ENCODE data around the gene VTN.

Gene VTN

GRCh38 chr17:28327709-28328108 lies 42.4 kb downstream of the VTN start:
- Histone ChIP-seq H3K4me2 (ENCODE audit: low read length) (no peak overlapping the region), H3K9ac (ENCODE audit: low read depth, low read length) (no peak overlapping the region), H3K27me3 (ENCODE audit: control insufficient read depth, insufficient read depth, low read length) (no peaks in the 10 kb centered on the region), H3K4me3 (ENCODE audit: low read length) (no peak overlapping the region), H3K36me3 (ENCODE audit: insufficient read depth, low read length) (peaks cover 37% of the 10 kb centered on the region), H3K9me3 (replicated peaks; ENCODE audit: low read length) (no peaks in the 10 kb centered on the region), H3K4me1 (ENCODE audit: control insufficient read depth, insufficient read depth, low read length) (no peaks in the 10 kb centered on the region)

GRCh38 chr17:28327031-28327607 lies 43.0 kb downstream of the VTN start:
- Histone ChIP-seq H3K4me3 (ENCODE audit: low read length) (no peak overlapping the region), H3K27me3 (ENCODE audit: control insufficient read depth, insufficient read depth, low read length) (no peaks in the 10 kb centered on the region), H3K4me2 (ENCODE audit: low read length) (no peak overlapping the region), H3K36me3 (ENCODE audit: insufficient read depth, low read length) (peaks cover 36% of the 10 kb centered on the region), H3K9me3 (replicated peaks; ENCODE audit: low read length) (no peaks in the 10 kb centered on the region), H3K9ac (ENCODE audit: low read depth, low read length) (no peak overlapping the region), H3K4me1 (ENCODE audit: control insufficient read depth, insufficient read depth, low read length) (no peaks in the 10 kb centered on the region)

GRCh38 chr17:28326114-28326513 lies 44.0 kb downstream of the VTN start:
- no peak overlapping the region for H3K9ac ChIP-seq (ENCODE audit: low read depth, low read length)

GRCh38 chr17:28325211-28325610 lies 44.9 kb downstream of the VTN start:
- Histone ChIP-seq H3K27me3 (ENCODE audit: control insufficient read depth, insufficient read depth, low read length) (no peaks in the 10 kb centered on the region), H3K9ac (ENCODE audit: low read depth, low read length) (no peak overlapping the region), H3K9me3 (replicated peaks; ENCODE audit: low read length) (no peaks in the 10 kb centered on the region), H3K4me2 (ENCODE audit: low read length) (no peak overlapping the region), H3K36me3 (ENCODE audit: insufficient read depth, low read length) (peaks cover 24% of the 10 kb centered on the region), H3K4me3 (ENCODE audit: low read length) (no peak overlapping the region), H3K4me1 (ENCODE audit: control insufficient read depth, insufficient read depth, low read length) (peaks cover 2% of the 10 kb centered on the region)

More at GRCh38 chr17:28326114-28326513, 44.0 kb downstream of the VTN start:
- H3K27me3 ChIP-seq (ENCODE audit: control insufficient read depth, insufficient read depth, low read length): no peaks in the 10 kb centered on the region
- no peaks in the 10 kb centered on the region for H3K4me1 ChIP-seq (ENCODE audit: control insufficient read depth, insufficient read depth, low read length)
- H3K36me3 ChIP-seq (ENCODE audit: insufficient read depth, low read length): peaks cover 26% of the 10 kb centered on the region
- no peak overlapping the region for H3K4me3 ChIP-seq (ENCODE audit: low read length)
- H3K9me3 ChIP-seq (replicated peaks; ENCODE audit: low read length): no peaks in the 10 kb centered on the region
- H3K4me2 ChIP-seq (ENCODE audit: low read length): no peak overlapping the region

- H3K4me2 ChIP-seq (ENCODE audit: low read length): no peak overlapping the region
- H3K36me3 ChIP-seq (ENCODE audit: insufficient read depth, low read length): peaks cover 24% of the 10 kb centered on the region
- no peak overlapping the region for H3K4me3 ChIP-seq (ENCODE audit: low read length)
- no peaks in the 10 kb centered on the region for H3K9me3 ChIP-seq (replicated peaks; ENCODE audit: low read length)
- no peaks in the 10 kb centered on the region for H3K27me3 ChIP-seq (ENCODE audit: control insufficient read depth, insufficient read depth, low read length)
- peaks cover 6% of the 10 kb centered on the region for H3K4me1 ChIP-seq (ENCODE audit: control insufficient read depth, insufficient read depth, low read length)
- H3K9ac ChIP-seq (ENCODE audit: low read depth, low read length): no peak overlapping the region
These were observed 45.3 kb downstream of the VTN start for GRCh38 chr17:28324781-28325180.

GRCh38 chr17:28324267-28324745 lies 45.8 kb downstream of the VTN start:
- H3K4me1 ChIP-seq (ENCODE audit: control insufficient read depth, insufficient read depth, low read length): peaks cover 10% of the 10 kb centered on the region
- no peaks in the 10 kb centered on the region for H3K9me3 ChIP-seq (replicated peaks; ENCODE audit: low read length)
- H3K36me3 ChIP-seq (ENCODE audit: insufficient read depth, low read length): peaks cover 22% of the 10 kb centered on the region
- no peak overlapping the region for H3K4me3 ChIP-seq (ENCODE audit: low read length)
- no peak overlapping the region for H3K9ac ChIP-seq (ENCODE audit: low read depth, low read length)
- H3K4me2 ChIP-seq (ENCODE audit: low read length): no peak overlapping the region
- H3K27me3 ChIP-seq (ENCODE audit: control insufficient read depth, insufficient read depth, low read length): no peaks in the 10 kb centered on the region

- no peaks in the 10 kb centered on the region for H3K9me3 ChIP-seq (replicated peaks; ENCODE audit: low read length)
- no peaks in the 10 kb centered on the region for H3K36me3 ChIP-seq (ENCODE audit: insufficient read depth, low read length)
- H3K27me3 ChIP-seq (ENCODE audit: control insufficient read depth, insufficient read depth, low read length): no peaks in the 10 kb centered on the region
- peak overlapping the region; percentile 80 for H3K4me3 ChIP-seq (ENCODE audit: low read length)
- H3K4me2 ChIP-seq (ENCODE audit: low read length): peak overlapping the region; percentile 94
- no peak overlapping the region for H3K9ac ChIP-seq (ENCODE audit: low read depth, low read length)
- H3K4me1 ChIP-seq (ENCODE audit: control insufficient read depth, insufficient read depth, low read length): peaks cover 21% of the 10 kb centered on the region
These were observed 49.7 kb downstream of the VTN start for GRCh38 chr17:28320215-28321061.

GRCh38 chr17:28319598-28319935 lies 50.5 kb downstream of the VTN start:
- Histone ChIP-seq H3K4me3 (ENCODE audit: low read length) (peak overlapping the region; percentile 80), H3K36me3 (ENCODE audit: insufficient read depth, low read length) (no peaks in the 10 kb centered on the region), H3K9me3 (replicated peaks; ENCODE audit: low read length) (no peaks in the 10 kb centered on the region)

GRCh38 chr17:28318759-28319597 lies 51.1 kb downstream of the VTN start, which contains the start of gene TMEM97:
Gene TMEM97 (plus strand): TSS chr17:28319200. CDS start chr17:28319240, 40 bp downstream.
- Histone ChIP-seq H3K4me3 (ENCODE audit: low read length) (peak within 1 kb of the TSS; percentile 80), H3K4me1 (ENCODE audit: control insufficient read depth, insufficient read depth, low read length) (peaks cover 21% of the 10 kb centered on the region), H3K36me3 (ENCODE audit: insufficient read depth, low read length) (no peaks in the 10 kb centered on the region), H3K4me2 (ENCODE audit: low read length) (peak within 1 kb of the TSS; percentile 94), H3K9me3 (replicated peaks; ENCODE audit: low read length) (no peaks in the 10 kb centered on the region), H3K27me3 (ENCODE audit: control insufficient read depth, insufficient read depth, low read length) (peaks cover 2% of the 10 kb centered on the region), H3K9ac (ENCODE audit: low read depth, low read length) (peak within 1 kb of the TSS; percentile 80)

More at GRCh38 chr17:28319598-28319935, 50.5 kb downstream of the VTN start:
- H3K9ac ChIP-seq (ENCODE audit: low read depth, low read length): peak overlapping the region; percentile 80
- peak overlapping the region; percentile 94 for H3K4me2 ChIP-seq (ENCODE audit: low read length)
- no peaks in the 10 kb centered on the region for H3K27me3 ChIP-seq (ENCODE audit: control insufficient read depth, insufficient read depth, low read length)
- peaks cover 21% of the 10 kb centered on the region for H3K4me1 ChIP-seq (ENCODE audit: control insufficient read depth, insufficient read depth, low read length)

- Histone ChIP-seq H3K4me3 (ENCODE audit: low read length) (peak overlapping the region; percentile 80), H3K9me3 (replicated peaks; ENCODE audit: low read length) (no peaks in the 10 kb centered on the region), H3K27me3 (ENCODE audit: control insufficient read depth, insufficient read depth, low read length) (peaks cover 8% of the 10 kb centered on the region), H3K4me2 (ENCODE audit: low read length) (peak overlapping the region; percentile 94), H3K4me1 (ENCODE audit: control insufficient read depth, insufficient read depth, low read length) (peaks cover 21% of the 10 kb centered on the region), H3K9ac (ENCODE audit: low read depth, low read length) (peak overlapping the region; percentile 33), H3K36me3 (ENCODE audit: insufficient read depth, low read length) (no peaks in the 10 kb centered on the region)
These were observed 51.9 kb downstream of the VTN start for GRCh38 chr17:28317966-28318758.

All from skeletal muscle satellite cell (primary cell).